ENCODE measurements around the gene ICA1. TPM values are rescaled to one million over a fixed set of nuclear protein-coding genes. Genes with fewer than 3 reads are reported as not detected.

Gene ICA1
- total and polyA plus RNA-seq, 2 experiments from 2014 or later: 45.2 to 83.7 TPM

DNA sequence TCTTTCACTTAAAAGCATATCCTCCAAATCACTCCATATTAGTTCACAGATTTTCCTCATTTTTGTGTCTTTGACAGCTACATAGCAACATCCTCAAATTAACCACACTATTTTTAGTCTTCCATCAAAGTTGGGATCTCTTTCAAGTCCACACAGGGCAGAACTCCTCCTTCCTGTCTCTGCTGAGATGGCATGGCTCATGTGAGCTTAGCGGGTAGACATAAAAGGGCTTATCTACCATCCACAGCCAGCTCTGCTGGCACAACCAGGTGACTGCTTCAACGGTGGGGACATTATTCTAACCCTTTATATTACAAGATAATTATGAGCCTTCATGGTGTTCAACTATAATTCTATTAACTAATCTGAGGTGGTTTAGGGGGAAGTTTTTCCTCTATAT is 35.5 kb downstream of the ICA1 start:
- Histone ChIP-seq H2AFZ (no peak overlapping the region), H3K4me1 (ENCODE audit: insufficient read depth) (peaks cover 11% of the 10 kb centered on the region; the same call in 1 of the 2 replicates), H3K4me2 (no peak overlapping the region), H3K79me2 (replicated peaks; ENCODE audit: insufficient read depth) (no peaks in the 10 kb centered on the region), H3F3A (replicated peaks; ENCODE audit: low read depth) (no peaks in the 10 kb centered on the region), H3K4me3 (no peak overlapping the region), H3K9me2 (ENCODE audit: insufficient read depth) (no peaks in the 10 kb centered on the region), H3K27me3 (ENCODE audit: insufficient read depth) (no peaks in the 10 kb centered on the region), H4K20me1 (replicated peaks; ENCODE audit: insufficient read depth) (no peaks in the 10 kb centered on the region), H3K27ac (ENCODE audit: low read depth) (no peak overlapping the region), H3K36me3 (ENCODE audit: insufficient read depth) (no peaks in the 10 kb centered on the region; the same call in 1 of the 2 replicates)
- H3K9me3 Mint-ChIP-seq: no peaks in the 10 kb centered on the region
- H3K27me3 Mint-ChIP-seq (ENCODE audit: insufficient read depth, low read depth, poor library complexity): peaks cover 5% of the 10 kb centered on the region
- DNase-seq (ENCODE audit: low spot score): no peak
- peaks cover 21% of the 10 kb centered on the region for H3K4me1 Mint-ChIP-seq
- TF ChIP-seq EZH2 (IDR thresholded peaks at IDR 0.05; ENCODE audit: low read depth, unreplicated experiment): no peak
- TF ChIP-seq, protein P1, sequence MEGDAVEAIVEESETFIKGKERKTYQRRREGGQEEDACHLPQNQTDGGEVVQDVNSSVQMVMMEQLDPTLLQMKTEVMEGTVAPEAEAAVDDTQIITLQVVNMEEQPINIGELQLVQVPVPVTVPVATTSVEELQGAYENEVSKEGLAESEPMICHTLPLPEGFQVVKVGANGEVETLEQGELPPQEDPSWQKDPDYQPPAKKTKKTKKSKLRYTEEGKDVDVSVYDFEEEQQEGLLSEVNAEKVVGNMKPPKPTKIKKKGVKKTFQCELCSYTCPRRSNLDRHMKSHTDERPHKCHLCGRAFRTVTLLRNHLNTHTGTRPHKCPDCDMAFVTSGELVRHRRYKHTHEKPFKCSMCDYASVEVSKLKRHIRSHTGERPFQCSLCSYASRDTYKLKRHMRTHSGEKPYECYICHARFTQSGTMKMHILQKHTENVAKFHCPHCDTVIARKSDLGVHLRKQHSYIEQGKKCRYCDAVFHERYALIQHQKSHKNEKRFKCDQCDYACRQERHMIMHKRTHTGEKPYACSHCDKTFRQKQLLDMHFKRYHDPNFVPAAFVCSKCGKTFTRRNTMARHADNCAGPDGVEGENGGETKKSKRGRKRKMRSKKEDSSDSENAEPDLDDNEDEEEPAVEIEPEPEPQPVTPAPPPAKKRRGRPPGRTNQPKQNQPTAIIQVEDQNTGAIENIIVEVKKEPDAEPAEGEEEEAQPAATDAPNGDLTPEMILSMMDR (conservative IDR thresholded peaks at IDR 0.05; ENCODE audit: low read depth in 2 of 2): no peak
- TF ChIP-seq, protein P2, sequence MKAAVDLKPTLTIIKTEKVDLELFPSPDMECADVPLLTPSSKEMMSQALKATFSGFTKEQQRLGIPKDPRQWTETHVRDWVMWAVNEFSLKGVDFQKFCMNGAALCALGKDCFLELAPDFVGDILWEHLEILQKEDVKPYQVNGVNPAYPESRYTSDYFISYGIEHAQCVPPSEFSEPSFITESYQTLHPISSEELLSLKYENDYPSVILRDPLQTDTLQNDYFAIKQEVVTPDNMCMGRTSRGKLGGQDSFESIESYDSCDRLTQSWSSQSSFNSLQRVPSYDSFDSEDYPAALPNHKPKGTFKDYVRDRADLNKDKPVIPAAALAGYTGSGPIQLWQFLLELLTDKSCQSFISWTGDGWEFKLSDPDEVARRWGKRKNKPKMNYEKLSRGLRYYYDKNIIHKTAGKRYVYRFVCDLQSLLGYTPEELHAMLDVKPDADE (IDR thresholded peaks at IDR 0.05): no peak
- TF ChIP-seq EZH2phosphoT487 (IDR thresholded peaks at IDR 0.05; ENCODE audit: unreplicated experiment): no peak
- no peak for TF ChIP-seq ZNF114 (CRISPR knock-in tag; IDR thresholded peaks at IDR 0.05)
- no peak for TF ChIP-seq JUNB (IDR thresholded peaks at IDR 0.05; ENCODE audit: unreplicated experiment)
- no peak for TF ChIP-seq CREB1 (CRISPR knock-in tag; IDR thresholded peaks at IDR 0.05; ENCODE audit: low read depth)
- TF ChIP-seq ZNF331 (CRISPR knock-in tag; IDR thresholded peaks at IDR 0.05; ENCODE audit: low read depth): no peak
- no peak for TF ChIP-seq STAT1 (IDR thresholded peaks at IDR 0.05; ENCODE audit: unreplicated experiment)
- TF ChIP-seq NANOG (IDR thresholded peaks at IDR 0.05; ENCODE audit: borderline replicate concordance): no peak
- no peak for TF ChIP-seq POLR2AphosphoS5 (IDR thresholded peaks at IDR 0.05; ENCODE audit: low read depth)
- no peak for TF ChIP-seq REST (IDR thresholded peaks at IDR 0.05; ENCODE audit: unreplicated experiment)
- no peak for TF ChIP-seq ZNF462 (CRISPR knock-in tag; IDR thresholded peaks at IDR 0.05)
- H3K27ac Mint-ChIP-seq: no peak overlapping the region
- H3K36me3 Mint-ChIP-seq (ENCODE audit: low read depth): peaks cover 7% of the 10 kb centered on the region; the same call in 2 of the 3 replicates
- ATAC-seq: no peak
- H3K4me3 Mint-ChIP-seq: no peak overlapping the region
